GM12801 (cell line): ENCODE measurements around the gene ARHGAP26.

Experiments
- CTCF ChIP-seq: IDR thresholded peaks from one replicate; pipeline ENCODE4 v1.5.1; 2011; ENCODE audit warnings: control low read depth; ENCODE audit not compliant: insufficient read length; ENCODE audit errors: extremely low read depth

The ARHGAP26 gene

GRCh38 chr5:143116814-143117213 is 346.6 kb downstream of the ARHGAP26 start:
- TF ChIP-seq CTCF: no peak

GRCh38 chr5:143117821-143118220 is 347.6 kb downstream of the ARHGAP26 start:
- no peak for TF ChIP-seq CTCF

GRCh38 chr5:143118222-143118621 is 348.0 kb downstream of the ARHGAP26 start:
- no peak for TF ChIP-seq CTCF

GRCh38 chr5:143119291-143119769 is 349.2 kb downstream of the ARHGAP26 start:
- TF ChIP-seq CTCF: no peak

- TF ChIP-seq CTCF: no peak
These were observed 349.7 kb downstream of the ARHGAP26 start for GRCh38 chr5:143119881-143120341.

GRCh38 chr5:143120460-143121134 is 350.4 kb downstream of the ARHGAP26 start:
- TF ChIP-seq CTCF: no peak

GRCh38 chr5:143121135-143121475 is 350.9 kb downstream of the ARHGAP26 start:
- no peak for TF ChIP-seq CTCF

- no peak for TF ChIP-seq CTCF
These were observed 354.4 kb downstream of the ARHGAP26 start for GRCh38 chr5:143124593-143124992.
